HG03175 (cell line): ENCODE data around the gene CREB3L1.

Experiments
- ATAC-seq: cut with Tn5 transposase; IDR thresholded peaks from one replicate; pipeline ENCODE4 v1.9.1; 2021; ENCODE audit warnings: mild to moderate bottlenecking, moderate library complexity; ENCODE audit not compliant: unreplicated experiment

Gene CREB3L1

DNA sequence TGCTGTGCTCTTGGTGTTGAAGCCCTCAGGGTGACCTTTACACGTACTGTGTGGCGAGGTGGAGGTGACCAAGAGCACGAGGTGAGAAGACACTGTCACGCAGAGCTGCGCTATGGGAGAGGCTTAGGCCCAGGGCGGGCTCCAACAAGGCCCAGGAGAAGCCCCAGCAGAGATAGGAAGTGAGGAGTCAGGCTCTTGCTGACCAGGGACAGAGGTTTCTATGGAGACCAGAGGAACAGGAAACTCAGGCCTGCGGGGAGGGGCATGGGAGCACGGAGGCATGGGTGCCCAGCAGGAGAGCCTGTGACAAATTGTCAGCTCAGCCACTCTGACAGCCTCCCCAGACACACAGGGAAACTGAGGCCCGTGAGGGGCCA is 85.6 kb downstream of the CREB3L1 start:
- no peak for ATAC-seq

DNA sequence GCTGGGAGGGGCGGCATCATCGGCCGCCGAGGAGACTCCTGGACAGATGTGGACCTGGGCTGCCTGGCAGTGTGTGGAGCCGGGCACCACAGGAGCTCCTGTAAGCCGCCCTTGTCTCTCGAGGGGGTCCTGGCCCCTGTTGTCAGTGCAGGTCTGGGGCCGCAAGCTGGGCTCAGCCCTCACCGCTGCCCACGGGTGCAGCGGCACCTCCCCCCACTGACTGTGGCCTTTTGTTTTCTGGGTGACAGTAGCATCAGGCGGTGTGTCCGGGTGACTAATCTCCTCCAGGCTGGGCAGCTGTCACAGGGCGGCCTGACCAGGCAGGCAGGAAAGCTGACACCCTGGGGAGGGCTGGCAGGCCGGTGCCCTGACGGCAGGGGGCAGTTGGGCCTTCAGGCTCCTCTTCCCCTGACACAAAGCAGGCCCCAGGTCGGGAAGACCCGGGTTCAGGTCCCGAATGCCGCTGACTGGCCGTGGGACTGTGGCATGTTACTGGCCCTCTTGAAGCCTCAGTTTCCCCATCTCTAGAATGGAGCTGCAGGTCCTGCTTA is 86.1 kb downstream of the CREB3L1 start:
- ATAC-seq, result no peak

DNA sequence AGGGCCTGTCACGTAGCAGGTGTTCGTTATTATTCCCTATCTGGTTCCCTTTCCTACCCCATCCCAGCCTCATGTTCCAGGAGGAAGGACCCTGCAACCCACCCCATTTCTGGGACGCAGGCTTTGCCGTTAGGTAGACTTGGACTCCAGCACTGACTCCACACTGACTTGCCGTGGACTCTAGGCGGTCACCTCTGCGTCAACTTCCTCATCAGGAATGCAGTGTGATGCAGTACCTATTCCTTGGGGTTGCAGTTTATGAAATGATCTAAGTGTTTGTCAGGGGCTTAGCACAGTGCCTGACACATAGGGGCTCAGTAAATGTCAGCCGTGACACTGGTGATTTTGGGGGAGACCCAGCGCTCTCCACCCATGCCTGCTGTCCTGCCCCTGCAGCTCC is 86.6 kb downstream of the CREB3L1 start:
- ATAC-seq, result no peak

DNA sequence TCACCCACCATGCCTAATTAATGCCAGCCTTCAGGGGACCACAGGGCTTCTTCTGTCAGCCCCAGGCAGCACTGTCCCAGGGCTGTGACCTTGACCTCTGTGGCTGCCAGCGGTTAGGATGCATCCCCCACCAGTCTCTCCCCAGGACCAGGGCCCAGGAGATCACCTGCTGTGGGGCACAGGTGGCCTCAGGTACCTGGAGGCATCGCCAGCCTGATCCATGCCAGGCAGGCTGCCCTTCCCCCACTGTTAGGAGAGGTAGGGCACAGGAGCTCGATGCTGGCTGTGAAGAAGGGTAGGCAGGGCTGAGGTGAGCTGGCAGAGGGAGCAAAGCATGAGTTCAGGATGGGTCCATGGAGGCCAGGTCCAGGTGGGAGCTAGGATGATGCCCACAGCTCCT is 87.3 kb downstream of the CREB3L1 start:
- no peak for ATAC-seq

DNA sequence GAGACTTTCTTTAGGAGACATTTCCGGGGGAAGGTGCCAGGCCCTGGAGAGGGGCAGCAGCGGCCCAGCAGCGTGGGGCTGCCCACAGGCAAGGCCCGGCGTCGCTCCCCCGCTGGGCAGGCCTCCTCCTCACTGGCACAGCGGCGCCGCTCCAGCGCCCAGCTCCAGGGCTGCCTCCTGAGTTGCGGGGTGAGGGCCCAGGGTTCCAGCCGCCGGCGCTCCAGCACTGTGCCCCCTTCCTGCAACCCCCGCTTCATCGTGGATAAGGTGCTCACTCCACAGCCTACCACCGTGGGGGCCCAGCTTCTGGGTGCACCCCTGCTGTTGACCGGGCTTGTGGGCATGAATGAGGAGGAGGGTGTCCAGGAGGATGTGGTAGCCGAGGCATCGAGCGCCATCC is 88.8 kb downstream of the CREB3L1 start:
- no peak for ATAC-seq

DNA sequence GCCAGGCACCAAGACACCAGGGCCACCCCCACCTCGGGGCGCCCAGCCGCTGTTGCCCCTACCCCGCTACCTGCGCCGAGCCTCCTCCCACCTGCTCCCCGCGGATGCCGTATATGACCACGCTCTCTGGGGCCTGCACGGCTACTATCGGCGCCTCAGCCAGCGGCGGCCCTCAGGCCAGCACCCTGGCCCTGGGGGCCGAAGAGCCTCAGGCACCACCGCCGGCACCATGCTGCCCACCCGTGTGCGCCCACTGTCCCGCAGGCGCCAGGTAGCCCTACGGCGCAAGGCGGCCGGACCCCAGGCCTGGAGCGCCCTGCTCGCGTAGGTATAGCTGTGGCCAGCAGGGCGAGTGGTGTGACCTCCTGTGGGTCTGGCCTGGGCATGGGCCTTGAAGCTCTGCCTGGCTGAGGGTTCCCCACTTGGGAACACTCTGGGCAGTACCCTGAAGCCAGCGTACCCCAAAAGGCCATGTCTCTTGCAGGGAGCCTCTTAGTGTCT is 89.2 kb downstream of the CREB3L1 start:
- ATAC-seq, result no peak

DNA sequence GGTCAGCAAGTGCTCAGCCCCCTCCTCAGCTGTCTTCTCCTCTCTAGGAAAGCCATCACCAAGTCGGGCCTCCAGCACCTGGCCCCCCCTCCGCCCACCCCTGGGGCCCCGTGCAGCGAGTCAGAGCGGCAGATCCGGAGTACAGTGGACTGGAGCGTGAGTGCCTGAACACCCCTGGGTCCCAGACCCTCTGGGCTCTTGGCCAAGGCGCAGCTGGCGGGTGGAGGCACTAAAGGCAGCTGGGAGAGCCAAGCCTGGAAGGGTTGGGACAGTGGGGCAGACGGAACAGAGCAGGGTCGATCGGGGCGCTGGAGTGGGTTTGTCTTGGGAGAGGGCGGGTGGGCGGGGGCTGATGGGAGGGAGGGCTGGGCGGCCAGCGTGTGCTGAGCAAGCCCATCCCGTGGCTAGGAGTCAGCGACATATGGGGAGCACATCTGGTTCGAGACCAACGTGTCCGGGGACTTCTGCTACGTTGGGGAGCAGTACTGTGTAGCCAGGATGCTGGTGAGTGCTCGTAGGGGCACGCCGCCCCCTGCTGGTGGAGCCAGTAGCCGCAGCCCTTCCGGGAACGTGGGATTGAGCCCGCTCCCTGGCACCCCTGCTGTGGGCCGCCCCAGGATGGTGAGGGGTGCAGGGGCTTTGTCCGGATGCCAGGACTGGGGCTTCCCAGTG is 89.9 kb downstream of the CREB3L1 start:
- ATAC-seq, result no peak

DNA sequence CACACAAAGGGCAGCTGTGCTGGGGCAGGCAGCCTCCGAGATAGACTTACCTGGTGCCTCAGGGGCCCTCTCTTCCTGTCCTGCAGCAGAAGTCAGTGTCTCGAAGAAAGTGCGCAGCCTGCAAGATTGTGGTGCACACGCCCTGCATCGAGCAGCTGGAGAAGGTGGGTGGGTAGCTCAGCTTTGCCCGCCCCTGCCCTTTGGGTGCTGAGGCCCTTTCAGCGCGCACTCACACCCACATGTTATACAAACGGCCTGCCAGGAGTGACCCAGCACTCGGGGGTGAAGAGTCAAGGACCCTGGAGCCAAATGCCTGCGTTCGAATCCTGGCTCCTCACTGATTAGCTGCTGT is 90.4 kb downstream of the CREB3L1 start:
- ATAC-seq, result no peak

DNA sequence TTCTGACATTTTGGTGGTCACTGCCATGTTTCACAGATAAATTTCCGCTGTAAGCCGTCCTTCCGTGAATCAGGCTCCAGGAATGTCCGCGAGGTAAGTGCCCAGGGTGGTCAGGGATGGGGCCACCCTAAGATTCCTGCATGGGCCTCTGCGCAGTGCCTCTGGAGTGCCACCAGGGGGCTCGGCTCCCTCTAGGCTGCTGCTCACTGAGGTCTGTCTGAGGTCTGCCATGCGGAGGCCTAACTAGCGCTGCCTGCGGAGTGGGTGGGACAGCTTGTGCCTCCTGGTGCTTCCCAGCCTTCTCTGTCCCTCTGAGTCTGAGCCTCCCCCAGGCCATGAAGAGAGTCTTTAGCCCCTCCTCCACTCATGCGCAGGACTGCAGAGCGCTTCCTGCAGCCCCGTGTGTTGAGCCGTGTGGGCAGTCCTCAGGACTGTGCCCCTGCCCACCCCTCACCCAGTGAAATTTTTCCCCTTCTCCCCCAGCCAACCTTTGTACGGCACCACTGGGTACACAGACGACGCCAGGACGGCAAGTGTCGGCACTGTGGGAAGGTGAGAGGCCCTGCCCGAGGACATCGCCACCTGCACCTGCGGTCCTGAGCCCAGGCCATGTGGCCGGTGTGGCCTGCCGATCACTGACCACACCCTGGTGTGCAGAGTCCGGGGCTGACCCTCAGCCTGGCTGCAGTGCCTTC is 92.1 kb downstream of the CREB3L1 start:
- peak; percentile 56 for ATAC-seq

DNA sequence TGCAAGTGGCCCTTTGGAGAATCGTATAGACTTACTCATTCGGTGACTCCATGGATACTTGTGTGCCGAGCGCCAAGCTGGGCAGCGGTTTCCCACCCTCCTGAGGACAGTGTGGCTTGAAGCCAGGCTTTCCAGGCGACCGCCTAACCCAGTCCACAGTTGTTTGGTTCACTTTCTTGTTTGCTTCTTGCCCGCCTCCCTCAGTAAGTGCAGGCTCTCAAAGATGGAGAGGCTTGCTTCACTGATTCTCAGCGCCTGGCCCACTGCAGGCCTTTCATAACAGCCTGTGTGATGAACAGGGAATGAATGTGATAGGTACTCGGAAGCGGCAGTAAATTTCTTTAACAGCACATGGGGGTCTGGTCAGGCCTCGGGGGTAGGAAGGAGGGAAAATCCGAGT is 92.8 kb downstream of the CREB3L1 start:
- ATAC-seq, result no peak
